K562 (cell line): ENCODE measurements around the gene ST6GALNAC2. TPM values are rescaled to one million over a fixed set of nuclear protein-coding genes. Genes with fewer than 3 reads are reported as not detected.

Experiments
- ATAC-seq: fragments of 200-7000 bp; cut with Tn5 transposase; 3 replicates; pipeline ENCODE4 v1.9.1; 2020; ENCODE audit warnings: moderate library complexity
- BruUV-seq: library from RNA; stranded (reverse); fragments of 400-500 nt; replicated peaks from 2 replicates; lab custom pipeline; 2021; lab: Mats Ljungman, UMichigan
- CTCF ChIA-PET: fragments of 300-600 bp; formaldehyde crosslinking; extraction: SDS; loops from one replicate; lab custom pipeline; 2021; ENCODE audit warnings: low intra/inter-chr PET ratio; lab: Yijun Ruan, JAX
- POLR2A ChIA-PET: fragments of 300-600, 350-650 bp; sonication (Branson Sonifier 250); formaldehyde crosslinking; extraction: SDS; loops from one replicate; lab custom pipeline; 2021; ENCODE audit warnings: antibody characterized with exemption, inconsistent platforms; lab: Yijun Ruan, JAX
- DNase-seq, 4 experiments: peaks; one replicate each; pipeline versions ENCODE4 v3.0.0 to v3.0.0-alpha.2; 2011 to 2018; ENCODE audit warnings: low spot score in 3 of 4, mixed read lengths in 3 of 4; ENCODE audit errors: extremely low read depth in 1 of 4
- FAIRE-seq: peaks from 2 replicates; lab custom pipeline; 2011; peaks lifted over from hg19 to GRCh38; lab: Jason Lieb, UNC
- H2AFZ ChIP-seq: 2 replicates; pipeline ENCODE4 v1.6.0; 2011; ENCODE audit warnings: low read depth, low read length, control low read depth, inconsistent platforms
- H3K27ac ChIP-seq: fragments of 200-600 bp; 3 replicates; pipeline ENCODE4 v1.8.0; 2011; ENCODE audit warnings: low read depth, mild to moderate bottlenecking, control low read depth, inconsistent platforms, low read length, moderate library complexity, mixed read lengths; ENCODE audit errors: extremely low read depth
- H3K27me3 ChIP-seq, 2 experiments: fragments of 300-600 bp in 1 of 2; 2 replicates in 1 of 2; 3 replicates in 1 of 2; pipeline versions ENCODE4 v1.6.0 to v1.8.0; 2011; ENCODE audit warnings: inconsistent platforms in 2 of 2, low read length in 2 of 2, mild to moderate bottlenecking in 1 of 2, mixed read lengths in 1 of 2, moderate library complexity in 1 of 2; ENCODE audit not compliant: control insufficient read depth in 2 of 2, insufficient read depth in 2 of 2
- H3K36me3 ChIP-seq: fragments of 300-600 bp; 3 replicates; pipeline ENCODE4 v1.8.0; 2011; ENCODE audit warnings: mild to moderate bottlenecking, low read length, inconsistent platforms; ENCODE audit not compliant: control insufficient read depth, insufficient read depth
- H3K4me1 ChIP-seq, 2 experiments: fragments of 200-600 bp in 1 of 2; replicated peaks in 1 of 2; 2 replicates in 1 of 2; 3 replicates in 1 of 2; pipeline versions ENCODE4 v1.5.1 to v1.8.0; 2011; ENCODE audit warnings: inconsistent platforms in 2 of 2, low read length in 2 of 2, mild to moderate bottlenecking in 1 of 2, mixed read lengths in 1 of 2, moderate library complexity in 1 of 2; ENCODE audit not compliant: control insufficient read depth in 2 of 2, insufficient read depth in 2 of 2
- H3K4me2 ChIP-seq: 2 replicates; pipeline ENCODE4 v1.6.1; 2011; ENCODE audit warnings: low read length, control low read depth, inconsistent platforms, mixed read lengths; ENCODE audit not compliant: insufficient read depth
- H3K4me3 ChIP-seq: fragments of 200-600 bp; sonication (generic), shearing (Covaris generic); 2 replicates; pipeline ENCODE4 v1.5.1; 2016; ENCODE audit warnings: control low read depth, inconsistent platforms
- H3K79me2 ChIP-seq: fragments of 200-600 bp; 3 replicates; pipeline ENCODE4 v1.8.0; 2011; ENCODE audit warnings: low read length, inconsistent platforms; ENCODE audit not compliant: control insufficient read depth, insufficient read depth
- H3K9ac ChIP-seq, 2 experiments: 2 replicates each; pipeline versions ENCODE4 v1.6.0 to v1.6.1; 2011; ENCODE audit warnings: low read depth in 2 of 2, low read length in 2 of 2, control low read depth in 1 of 2, inconsistent platforms in 1 of 2, mild to moderate bottlenecking in 1 of 2, mixed read lengths in 1 of 2; ENCODE audit not compliant: insufficient read depth in 1 of 2
- H3K9me1 ChIP-seq: one replicate; pipeline ENCODE4 v1.6.0; 2011; ENCODE audit warnings: inconsistent platforms, mild to moderate bottlenecking, low read length, moderate library complexity; ENCODE audit not compliant: control insufficient read depth, insufficient read depth
- H3K9me3 ChIP-seq: replicated peaks from 2 replicates; pipeline ENCODE4 v1.5.1; 2011; ENCODE audit warnings: low read depth, low read length, inconsistent platforms; ENCODE audit not compliant: control insufficient read depth, insufficient read depth
- H4K20me1 ChIP-seq: replicated peaks from 2 replicates; pipeline ENCODE4 v1.6.1; 2011; ENCODE audit warnings: low read length, inconsistent platforms, mixed read lengths; ENCODE audit not compliant: control insufficient read depth, insufficient read depth
- EZH2 ChIP-seq: IDR thresholded peaks from 2 replicates; pipeline ENCODE4 v1.6.1; 2012; ENCODE audit warnings: low read depth, mild to moderate bottlenecking, inconsistent platforms, low read length, borderline replicate concordance
- HDAC3 ChIP-seq: fragments of 450-650 bp; IDR thresholded peaks from 2 replicates; pipeline ENCODE4 v1.6.1; 2018; ENCODE audit warnings: borderline replicate concordance, mild to moderate bottlenecking, moderate library complexity; ENCODE audit not compliant: partially characterized antibody
- RNF219 ChIP-seq: fragments of 250-450 bp; sonication (Bioruptor Pico); IDR thresholded peaks from 2 replicates; pipeline ENCODE4 v1.5.0; 2022; ENCODE audit warnings: mild to moderate bottlenecking
- SIX5 ChIP-seq, 2 experiments: IDR thresholded peaks; 2 replicates each; pipeline ENCODE4 v1.6.1; 2011; ENCODE audit warnings: low read length in 2 of 2, borderline replicate concordance in 1 of 2, low read depth in 1 of 2, mild to moderate bottlenecking in 1 of 2, moderate library complexity in 1 of 2; ENCODE audit not compliant: insufficient read depth in 1 of 2
- SMARCA5 ChIP-seq: fragments of 450-650 bp; IDR thresholded peaks from 2 replicates; pipeline ENCODE4 v1.6.1; 2016
- SP1 ChIP-seq: sonication (generic); formaldehyde crosslinking; IDR thresholded peaks from 2 replicates; pipeline ENCODE4 v1.8.1; 2022; ENCODE audit warnings: mild to moderate bottlenecking, missing genetic modification reagents
- UBTF ChIP-seq, 2 experiments: IDR thresholded peaks; 2 replicates each; pipeline ENCODE4 v1.6.1; 2012; ENCODE audit warnings: improper control_type of control experiment in 2 of 2, low read depth in 2 of 2, low read length in 2 of 2, borderline replicate concordance in 1 of 2
- ZFP36 ChIP-seq: fragments of 150-350 bp; IDR thresholded peaks from 2 replicates; pipeline ENCODE4 v1.6.1; 2018; ENCODE audit warnings: low read length, low read depth; ENCODE audit not compliant: partially characterized antibody
- ZNF121 ChIP-seq: sonication (generic); formaldehyde crosslinking; conservative IDR thresholded peaks from 2 replicates; pipeline ENCODE4 v1.8.0; 2022; ENCODE audit warnings: missing genetic modification reagents
- ZNF445 ChIP-seq: fragments of 250-450 bp; sonication (Bioruptor Pico); IDR thresholded peaks from 2 replicates; pipeline ENCODE4 v1.4.0; 2020; ENCODE audit warnings: low read depth, mild to moderate bottlenecking, moderate library complexity
- ZNF707 ChIP-seq: fragments of 250-450 bp; sonication (Bioruptor Pico); conservative IDR thresholded peaks from 2 replicates; pipeline ENCODE4 v1.8.0; 2022; ENCODE audit warnings: inconsistent platforms, mild to moderate bottlenecking, moderate library complexity
- WGBS: fragments of 100-300 bp; shearing (Covaris generic); methylation state at CpG from one replicate; pipeline ENCODE4 v1.1.6; 2016; ENCODE audit warnings: low coverage, mixed read lengths; ENCODE audit not compliant: insufficient coverage; ENCODE audit errors: missing lambda C conversion rate; 5-methylcytosine and 5-hydroxymethylcytosine counted together
- in situ Hi-C: fragments of 300-500 bp; cut with MboI; formaldehyde crosslinking; loops from 4 replicates; pipeline ENCODE4 v1.15.0; 2018; ENCODE audit warnings: inconsistent platforms, mixed read lengths
- intact Hi-C: fragments of 100-400 bp; cut with micrococcal nuclease; formaldehyde crosslinking; loops from 2 replicates; pipeline ENCODE4 v1.14.2; 2022
- polyA plus RNA-seq, 8 experiments: library from polyadenylated mRNA; depleted of rRNA in 4 of 8; stranded (reverse) in 5 of 8; unstranded in 3 of 8; fragments of >200 nt; fragmentation: Nextera tagmentation in 2 of 8; fragmentation: Illumina TruSeq in 1 of 8; extraction: Ambion mirVana in 2 of 8; extraction: Trizol in 1 of 8; gene quantifications; 2 replicates each; pipeline versions ENCODE4 v1.2.1 to v1.2.3, GENCODE V29; 2011 to 2014; ENCODE audit warnings: inconsistent platforms in 1 of 8, missing spikeins in 1 of 8
- total RNA-seq, 7 experiments: library from RNA; depleted of rRNA in 6 of 7; stranded (reverse); fragments of >200 nt in 6 of 7; fragmentation: Illumina TruSeq in 2 of 7; extraction: Trizol in 2 of 7; gene quantifications; 2 replicates each; pipeline versions ENCODE4 v1.2.1 to v1.2.3, GENCODE V29; 2011 to 2021; ENCODE audit warnings: low replicate concordance in 1 of 7
- TF ChIP-seq, protein P1 (sequence below): fragments of 450-650 bp; formaldehyde crosslinking; IDR thresholded peaks from 2 replicates; pipeline ENCODE4 v1.4.0; 2020; ENCODE audit warnings: mild to moderate bottlenecking, moderate library complexity
- TF ChIP-seq, protein P2 (sequence below): fragments of 250-450 bp; sonication (Bioruptor Pico); IDR thresholded peaks from 2 replicates; pipeline ENCODE4 v1.5.1; 2021; ENCODE audit warnings: mild to moderate bottlenecking

The ST6GALNAC2 gene
- total and polyA plus RNA-seq, 9 of the 15 experiments (the other 6 are each of a cell fraction or from before 2014, with no cell fraction given) = 0.18 TPM; not detected in 8

DNA sequence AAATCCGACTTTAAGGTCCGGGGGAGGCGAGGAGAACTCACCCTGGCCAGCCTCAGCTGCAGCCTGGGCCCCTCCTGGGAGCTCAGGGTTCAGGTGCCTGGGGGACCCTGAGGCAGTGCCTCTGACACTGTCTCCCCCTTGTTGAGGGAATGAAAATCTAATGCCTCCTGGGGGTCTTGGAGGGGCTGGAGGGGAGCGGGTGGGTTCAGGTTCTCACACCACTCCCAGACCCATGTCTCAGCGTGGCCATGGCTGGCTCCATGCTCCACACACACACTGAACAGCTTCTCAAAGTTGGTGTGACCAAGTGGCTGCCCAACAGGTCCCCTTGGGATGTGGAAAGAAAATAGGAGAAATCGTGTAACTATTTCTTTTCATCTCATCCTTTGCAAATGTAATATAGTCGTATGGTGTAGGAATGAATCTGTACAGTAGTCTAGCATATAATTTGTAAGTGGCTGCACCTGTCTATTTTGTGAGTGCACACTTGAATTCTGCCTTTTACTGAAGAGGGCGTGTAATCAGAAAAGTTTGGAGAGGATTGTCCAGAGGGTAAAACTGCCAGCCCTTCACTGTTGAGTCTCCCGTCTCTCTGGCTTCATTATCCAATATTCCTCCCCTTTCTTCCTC lies 46.6 kb downstream of the ST6GALNAC2 start:
- H3K27me3 ChIP-seq = no peaks in the 10 kb centered on the region
- no TSS peak for BruUV-seq
- no peak overlapping the region for H2AFZ ChIP-seq
- H3K36me3 ChIP-seq = no peaks in the 10 kb centered on the region
- H3K4me1 ChIP-seq = peaks cover 11 to 57% of the 10 kb centered on the region in 2 experiments; a peak in 4 of 5 replicates
- peak overlapping the region in 1 of 2 experiments; percentile 46; a peak in 1 of 4 replicates for H3K9ac ChIP-seq
- ATAC-seq = no peak
- no peaks in the 10 kb centered on the region for H3K9me3 ChIP-seq
- 51% methylated on average over 9 of the region's 9 CpGs for WGBS
- H3K4me2 ChIP-seq = no peak overlapping the region
- no peak for DNase-seq
- no peaks in the 10 kb centered on the region for H3K9me1 ChIP-seq
- H3K79me2 ChIP-seq = no peaks in the 10 kb centered on the region
- H3K27ac ChIP-seq = no peak overlapping the region
- ChIA-PET CTCF (interaction anchor here (0.6 kb wide), 1 partner anchor 151 kb away, joined by 3 read pairs; no protein-coding TSS in a partner anchor), POLR2A (interaction anchor here (1.9 to 3.0 kb wide), 2 partner anchors 11 to 19 kb away, joined by 8 to 26 read pairs; no protein-coding TSS in a partner anchor)
- intact Hi-C loops (no loop called here), in situ Hi-C loops (no loop called here)
- no peak overlapping the region for H3K4me3 ChIP-seq
- no peak for FAIRE-seq
- no peaks in the 10 kb centered on the region for H4K20me1 ChIP-seq
- TF ChIP-seq ZFP36 (no peak), EZH2 (no peak), HDAC3 (no peak), RNF219 (CRISPR knock-in tag) (no peak), SIX5 (IDR thresholded peaks at IDR 0.05; ENCODE audit: borderline replicate concordance in 1 of 2, insufficient read depth in 1 of 2, low read depth in 1 of 2, low read length in 2 of 2) (no peak), ZNF121 (CRISPR knock-in tag) (no peak), SMARCA5 (no peak), ZNF445 (CRISPR knock-in tag) (no peak), UBTF (IDR thresholded peaks at IDR 0.05; ENCODE audit: borderline replicate concordance in 1 of 2, low read depth in 2 of 2, low read length in 2 of 2) (no peak), ZNF707 (no peak), SP1 (CRISPR knock-in tag) (no peak)
- TF ChIP-seq, protein P1, sequence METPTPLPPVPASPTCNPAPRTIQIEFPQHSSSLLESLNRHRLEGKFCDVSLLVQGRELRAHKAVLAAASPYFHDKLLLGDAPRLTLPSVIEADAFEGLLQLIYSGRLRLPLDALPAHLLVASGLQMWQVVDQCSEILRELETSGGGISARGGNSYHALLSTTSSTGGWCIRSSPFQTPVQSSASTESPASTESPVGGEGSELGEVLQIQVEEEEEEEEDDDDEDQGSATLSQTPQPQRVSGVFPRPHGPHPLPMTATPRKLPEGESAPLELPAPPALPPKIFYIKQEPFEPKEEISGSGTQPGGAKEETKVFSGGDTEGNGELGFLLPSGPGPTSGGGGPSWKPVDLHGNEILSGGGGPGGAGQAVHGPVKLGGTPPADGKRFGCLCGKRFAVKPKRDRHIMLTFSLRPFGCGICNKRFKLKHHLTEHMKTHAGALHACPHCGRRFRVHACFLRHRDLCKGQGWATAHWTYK (CRISPR knock-in tag) = no peak
- TF ChIP-seq, protein P2, sequence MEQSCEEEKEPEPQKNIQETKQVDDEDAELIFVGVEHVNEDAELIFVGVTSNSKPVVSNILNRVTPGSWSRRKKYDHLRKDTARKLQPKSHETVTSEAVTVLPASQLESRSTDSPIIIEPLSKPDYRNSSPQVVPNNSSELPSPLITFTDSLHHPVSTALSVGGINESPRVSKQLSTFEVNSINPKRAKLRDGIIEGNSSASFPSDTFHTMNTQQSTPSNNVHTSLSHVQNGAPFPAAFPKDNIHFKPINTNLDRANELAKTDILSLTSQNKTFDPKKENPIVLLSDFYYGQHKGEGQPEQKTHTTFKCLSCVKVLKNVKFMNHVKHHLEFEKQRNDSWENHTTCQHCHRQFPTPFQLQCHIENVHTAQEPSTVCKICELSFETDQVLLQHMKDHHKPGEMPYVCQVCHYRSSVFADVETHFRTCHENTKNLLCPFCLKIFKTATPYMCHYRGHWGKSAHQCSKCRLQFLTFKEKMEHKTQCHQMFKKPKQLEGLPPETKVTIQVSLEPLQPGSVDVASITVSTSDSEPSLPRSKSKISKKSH = no peak
